ENCODE results near the gene AP3S2.

DNA sequence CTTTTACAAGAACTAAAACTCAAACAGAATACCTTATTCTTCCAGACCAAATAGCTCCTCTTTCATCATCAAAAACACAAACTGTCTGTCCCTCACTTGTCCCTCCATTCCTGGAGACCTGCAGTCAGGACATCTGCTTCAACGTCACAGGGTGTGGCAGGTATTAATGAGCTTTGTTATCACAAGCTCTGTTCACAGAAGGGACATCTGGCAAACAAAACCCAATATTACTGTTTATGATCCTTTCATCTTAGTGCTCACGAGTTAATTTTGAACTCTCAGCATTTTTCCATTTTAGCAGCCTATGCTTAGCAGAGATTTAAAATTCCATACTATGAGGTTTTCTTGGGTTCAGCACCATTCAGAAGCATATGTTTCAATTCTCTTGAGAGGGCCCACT lies 32.9 kb downstream of the AP3S2 start:
- TF ChIP-seq SMYD3 (CRISPR knock-in tag; IDR thresholded peaks at IDR 0.05) (no peak), NR1H2 (CRISPR knock-in tag; IDR thresholded peaks at IDR 0.05; ENCODE audit: borderline replicate concordance, low read depth) (no peak), ZNF616 (CRISPR knock-in tag; IDR thresholded peaks at IDR 0.05; ENCODE audit: low read depth) (no peak)
- TF ChIP-seq, protein P1, sequence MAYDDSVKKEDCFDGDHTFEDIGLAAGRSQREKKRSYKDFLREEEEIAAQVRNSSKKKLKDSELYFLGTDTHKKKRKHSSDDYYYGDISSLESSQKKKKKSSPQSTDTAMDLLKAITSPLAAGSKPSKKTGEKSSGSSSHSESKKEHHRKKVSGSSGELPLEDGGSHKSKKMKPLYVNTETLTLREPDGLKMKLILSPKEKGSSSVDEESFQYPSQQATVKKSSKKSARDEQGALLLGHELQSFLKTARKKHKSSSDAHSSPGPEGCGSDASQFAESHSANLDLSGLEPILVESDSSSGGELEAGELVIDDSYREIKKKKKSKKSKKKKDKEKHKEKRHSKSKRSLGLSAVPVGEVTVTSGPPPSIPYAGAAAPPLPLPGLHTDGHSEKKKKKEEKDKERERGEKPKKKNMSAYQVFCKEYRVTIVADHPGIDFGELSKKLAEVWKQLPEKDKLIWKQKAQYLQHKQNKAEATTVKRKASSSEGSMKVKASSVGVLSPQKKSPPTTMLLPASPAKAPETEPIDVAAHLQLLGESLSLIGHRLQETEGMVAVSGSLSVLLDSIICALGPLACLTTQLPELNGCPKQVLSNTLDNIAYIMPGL (CRISPR knock-in tag; IDR thresholded peaks at IDR 0.05; ENCODE audit: borderline replicate concordance in 1 of 2, low read depth in 1 of 2): no peak

Data from HepG2 (cell line).